Ectodermal cell (in vitro differentiated cells): ENCODE data around the gene MIER3.

ENCODE experiments used
- H3K27ac ChIP-seq: 2 replicates; pipeline ENCODE4 v1.7.0; 2013; ENCODE audit warnings: mild to moderate bottlenecking, low read depth, low read length; ENCODE audit not compliant: insufficient read depth, poor library complexity, severe bottlenecking
- H3K27me3 ChIP-seq: 2 replicates; pipeline ENCODE4 v1.7.0; 2013; ENCODE audit warnings: mild to moderate bottlenecking, low read length; ENCODE audit not compliant: insufficient read depth, control insufficient read depth, poor library complexity, severe bottlenecking
- H3K36me3 ChIP-seq: one replicate; pipeline ENCODE4 v1.7.0; 2013; ENCODE audit warnings: low read length; ENCODE audit not compliant: control insufficient read depth, insufficient read depth
- H3K4me1 ChIP-seq: one replicate; pipeline ENCODE4 v1.7.0; 2013; ENCODE audit warnings: low read length; ENCODE audit not compliant: control insufficient read depth, insufficient read depth
- H3K4me3 ChIP-seq: 2 replicates; pipeline ENCODE4 v1.7.0; 2013; ENCODE audit warnings: low read depth, low read length, control low read depth; ENCODE audit not compliant: insufficient read depth
- H3K9me3 ChIP-seq: 2 replicates; pipeline ENCODE4 v1.7.0; 2013; ENCODE audit warnings: mild to moderate bottlenecking, low read length, moderate library complexity; ENCODE audit not compliant: control insufficient read depth
- WGBS, 2 experiments: methylation state at CpG; one replicate each; pipeline ENCODE4 v1.1.7; 2013; ENCODE audit warnings: missing lambda C conversion rate in 2 of 2; 5-methylcytosine and 5-hydroxymethylcytosine counted together

The MIER3 gene

DNA sequence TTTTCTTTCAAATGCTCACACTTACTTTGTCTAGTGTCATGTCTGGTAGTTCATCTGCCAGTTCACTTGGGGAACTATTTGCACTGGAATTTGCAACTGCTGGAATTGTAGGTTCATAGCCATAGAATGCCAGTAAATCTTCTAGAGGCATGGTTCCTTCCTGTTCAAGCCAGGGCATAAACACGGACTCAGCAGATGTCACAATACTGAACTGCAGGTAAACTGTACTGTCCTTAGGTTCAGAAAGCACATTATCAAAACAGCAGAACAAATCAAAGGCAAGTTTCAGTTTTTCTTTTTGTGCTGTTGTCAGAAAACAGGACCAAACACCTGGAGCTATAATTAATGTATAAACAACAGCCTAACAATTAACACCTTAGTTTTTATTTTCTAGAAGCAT lies 13.1 kb downstream of the MIER3 start:
- Histone ChIP-seq H3K36me3 (peaks cover 46% of the 10 kb centered on the region), H3K27ac (no peak overlapping the region), H3K9me3 (no peaks in the 10 kb centered on the region), H3K4me1 (no peaks in the 10 kb centered on the region), H3K4me3 (no peak overlapping the region), H3K27me3 (no peaks in the 10 kb centered on the region)
- 88 to 100% methylated on average over 1 of the region's 1 CpG for WGBS, 2 experiments

DNA sequence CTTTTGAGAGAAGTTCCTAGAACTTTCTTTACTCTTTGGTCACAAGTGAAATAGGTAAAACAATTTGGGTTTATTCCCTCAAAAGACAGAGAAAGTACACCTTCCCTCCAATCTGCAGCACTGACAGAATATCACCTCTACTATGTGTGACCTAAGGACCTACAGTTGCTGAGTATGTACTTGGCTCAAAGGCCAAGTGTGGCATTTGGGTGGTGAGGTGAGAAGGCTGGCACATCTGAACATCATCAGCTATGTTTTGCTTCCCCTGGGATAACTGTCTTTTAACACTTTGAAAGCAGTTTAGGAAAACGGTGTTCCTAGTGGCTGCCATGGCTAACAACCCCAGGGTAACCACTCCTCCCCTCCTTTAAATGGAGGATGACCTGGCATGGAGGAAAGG lies 17.6 kb downstream of the MIER3 start:
- Histone ChIP-seq H3K27ac (no peak overlapping the region), H3K9me3 (no peaks in the 10 kb centered on the region), H3K4me1 (no peaks in the 10 kb centered on the region), H3K36me3 (peaks cover 39% of the 10 kb centered on the region), H3K27me3 (no peaks in the 10 kb centered on the region), H3K4me3 (no peak overlapping the region)
- WGBS, 2 experiments = 92 to 93% methylated on average over 1 of the region's 1 CpG

DNA sequence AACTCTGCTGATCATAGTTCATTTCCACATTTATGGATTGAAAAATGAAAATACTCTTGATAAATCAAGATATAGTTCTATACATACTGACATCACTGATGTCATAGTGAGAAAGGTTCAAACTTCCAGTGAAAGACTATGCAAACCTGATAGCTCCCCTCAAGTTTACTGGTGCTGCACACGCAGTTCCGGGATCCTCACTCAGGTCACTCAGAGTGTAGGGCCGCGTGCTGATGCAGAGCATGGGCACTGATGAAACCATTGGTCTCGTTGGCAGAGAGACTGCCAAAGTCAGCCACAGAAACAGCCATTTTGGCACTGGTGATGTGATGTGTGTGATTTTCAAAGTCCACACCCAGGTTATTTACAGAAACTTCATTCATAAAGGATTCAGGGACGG lies 29.0 kb downstream of the MIER3 start:
- Histone ChIP-seq H3K27me3 (no peaks in the 10 kb centered on the region), H3K27ac (no peak overlapping the region), H3K36me3 (peaks cover 40% of the 10 kb centered on the region), H3K4me3 (no peak overlapping the region), H3K9me3 (no peaks in the 10 kb centered on the region), H3K4me1 (no peaks in the 10 kb centered on the region)
- 96 to 97% methylated on average over 6 of the region's 6 CpGs for WGBS, 2 experiments

DNA sequence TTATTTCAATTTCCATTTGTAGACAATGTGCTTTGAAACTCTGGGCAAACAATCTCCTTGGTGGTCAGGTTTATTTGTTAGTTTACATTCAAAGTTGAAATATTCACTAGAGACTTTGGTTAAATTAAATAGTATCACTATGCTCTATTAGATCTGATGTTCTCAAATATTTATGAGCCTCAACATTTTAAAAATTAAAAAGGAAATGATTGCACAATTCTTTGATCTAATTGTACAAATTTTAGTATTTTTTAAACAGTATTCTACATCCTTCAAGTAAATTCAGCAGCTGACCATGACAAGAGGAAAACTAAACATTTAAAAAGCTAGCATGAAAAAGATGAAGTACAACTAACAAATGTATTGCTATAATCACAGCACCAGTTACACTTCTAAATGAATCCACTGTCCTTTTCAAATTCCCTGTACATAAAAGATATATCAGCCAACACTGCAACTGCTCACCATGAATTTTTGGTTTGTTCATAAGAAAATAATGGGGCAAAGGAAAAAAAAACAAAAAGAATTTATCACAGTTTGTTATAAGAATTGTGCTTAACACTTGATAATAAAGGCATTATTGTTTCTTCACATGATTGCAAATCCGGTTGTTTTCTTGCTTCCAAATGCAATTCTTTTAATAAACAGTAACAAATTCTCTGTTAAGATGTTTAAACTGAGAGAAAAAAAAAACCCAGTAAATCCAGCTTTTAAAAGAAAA lies 31.8 kb downstream of the MIER3 start:
- Histone ChIP-seq H3K9me3 (no peaks in the 10 kb centered on the region), H3K36me3 (peaks cover 18% of the 10 kb centered on the region), H3K27me3 (no peaks in the 10 kb centered on the region), H3K4me1 (no peaks in the 10 kb centered on the region), H3K27ac (no peak overlapping the region), H3K4me3 (no peak overlapping the region)
- WGBS, 2 experiments = no CpG with 5 or more reads among the region's 1 CpG

DNA sequence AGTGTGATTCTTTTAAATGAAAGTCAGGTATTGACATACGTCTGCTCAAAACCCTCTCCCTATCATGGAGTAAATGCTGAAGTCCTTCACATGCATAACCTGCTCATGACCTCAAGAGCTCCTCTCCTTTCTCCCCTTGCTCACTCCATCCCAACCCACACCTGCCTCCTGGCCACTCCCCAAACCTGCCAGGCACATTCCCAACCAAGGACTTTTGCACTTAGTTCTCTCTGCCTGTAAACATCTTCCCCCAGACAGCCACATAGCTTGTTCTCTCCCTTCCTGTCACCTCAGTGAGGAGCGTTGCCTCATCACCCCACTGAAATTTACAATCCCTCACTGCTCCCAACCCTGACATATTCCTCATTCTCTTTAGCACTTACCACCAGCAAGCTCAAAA lies 33.9 kb downstream of the MIER3 start:
- WGBS, 2 experiments = 89 to 90% methylated on average over 2 of the region's 2 CpGs
- Histone ChIP-seq H3K9me3 (no peaks in the 10 kb centered on the region), H3K27me3 (no peaks in the 10 kb centered on the region), H3K4me3 (no peak overlapping the region), H3K36me3 (peaks cover 8% of the 10 kb centered on the region), H3K27ac (no peak overlapping the region), H3K4me1 (no peaks in the 10 kb centered on the region)

DNA sequence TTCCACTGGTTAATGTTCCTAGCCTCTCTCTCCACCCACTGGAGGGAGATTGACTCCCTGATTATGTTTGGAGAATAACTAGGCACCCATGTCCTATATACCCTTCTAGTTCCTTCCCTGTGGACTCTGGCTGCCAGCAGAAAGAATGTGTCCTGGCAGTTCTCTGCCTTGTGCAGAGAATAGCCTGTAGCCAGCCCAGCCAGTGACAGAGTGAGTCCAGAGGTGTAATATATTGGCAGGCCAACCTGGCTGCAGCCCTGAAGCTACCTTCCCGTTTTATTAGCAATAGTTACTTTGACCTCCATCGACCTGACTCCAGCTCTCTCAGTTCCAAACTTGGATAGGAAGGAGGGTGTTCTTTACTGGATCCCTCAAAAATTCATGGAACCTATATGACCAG lies 34.4 kb downstream of the MIER3 start:
- H3K27me3 ChIP-seq = no peaks in the 10 kb centered on the region
- no peaks in the 10 kb centered on the region for H3K4me1 ChIP-seq
- H3K27ac ChIP-seq = no peak overlapping the region
- H3K36me3 ChIP-seq = peaks cover 3% of the 10 kb centered on the region
- WGBS, 2 experiments = 88 to 90% methylated on average over 2 of the region's 2 CpGs
- H3K4me3 ChIP-seq = no peak overlapping the region
- H3K9me3 ChIP-seq = no peaks in the 10 kb centered on the region

DNA sequence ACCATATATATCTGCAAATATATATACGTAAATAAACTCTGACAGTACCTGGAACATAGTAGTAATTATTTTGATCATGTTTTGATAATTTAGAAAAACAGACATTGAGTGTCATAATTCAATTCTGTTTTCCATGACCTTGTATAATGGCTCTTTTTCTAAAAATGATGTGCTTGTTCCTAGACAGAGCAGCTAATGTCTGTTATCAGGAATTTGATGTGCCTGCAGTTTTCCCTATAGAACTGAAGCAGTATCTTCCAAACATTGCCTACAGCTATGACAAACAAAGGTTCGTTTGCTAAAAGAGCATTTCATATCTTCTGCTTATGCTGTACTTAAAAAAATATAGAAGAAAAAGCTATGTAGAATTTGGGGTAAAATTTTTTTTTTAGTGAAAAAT lies 37.2 kb downstream of the MIER3 start:
- Histone ChIP-seq H3K27ac (no peak overlapping the region), H3K4me3 (no peak overlapping the region), H3K9me3 (no peaks in the 10 kb centered on the region), H3K4me1 (peaks cover 6% of the 10 kb centered on the region), H3K36me3 (no peaks in the 10 kb centered on the region), H3K27me3 (no peaks in the 10 kb centered on the region)
- 100% methylated on average over 1 of the region's 2 CpGs; no CpG with 5 or more reads in 1 of the 2 experiments for WGBS, 2 experiments

DNA sequence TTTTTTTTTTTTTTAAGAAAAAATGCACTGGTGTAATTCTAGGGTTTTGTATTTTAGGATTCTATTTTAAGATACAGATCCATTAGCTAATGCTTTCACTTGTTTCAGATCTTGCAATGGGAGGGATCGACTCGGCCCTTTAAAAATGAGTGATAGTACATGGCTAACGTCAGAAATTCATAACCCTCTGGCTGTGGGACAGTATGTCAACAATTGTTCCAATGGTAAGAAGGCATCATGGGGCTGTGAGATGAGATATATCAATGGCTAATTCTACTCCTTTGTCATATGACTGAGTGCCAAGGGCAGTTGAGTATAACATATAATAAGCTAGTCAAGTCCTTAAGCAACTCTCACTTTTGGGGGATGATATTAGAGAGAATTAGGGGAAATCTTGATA lies 38.2 kb downstream of the MIER3 start:
- H3K9me3 ChIP-seq = no peaks in the 10 kb centered on the region
- WGBS, 2 experiments = 96% methylated on average over 3 of the region's 3 CpGs
- no peak overlapping the region for H3K27ac ChIP-seq
- H3K4me1 ChIP-seq = peaks cover 6% of the 10 kb centered on the region
- no peak overlapping the region for H3K4me3 ChIP-seq
- no peaks in the 10 kb centered on the region for H3K36me3 ChIP-seq
- H3K27me3 ChIP-seq = no peaks in the 10 kb centered on the region

DNA sequence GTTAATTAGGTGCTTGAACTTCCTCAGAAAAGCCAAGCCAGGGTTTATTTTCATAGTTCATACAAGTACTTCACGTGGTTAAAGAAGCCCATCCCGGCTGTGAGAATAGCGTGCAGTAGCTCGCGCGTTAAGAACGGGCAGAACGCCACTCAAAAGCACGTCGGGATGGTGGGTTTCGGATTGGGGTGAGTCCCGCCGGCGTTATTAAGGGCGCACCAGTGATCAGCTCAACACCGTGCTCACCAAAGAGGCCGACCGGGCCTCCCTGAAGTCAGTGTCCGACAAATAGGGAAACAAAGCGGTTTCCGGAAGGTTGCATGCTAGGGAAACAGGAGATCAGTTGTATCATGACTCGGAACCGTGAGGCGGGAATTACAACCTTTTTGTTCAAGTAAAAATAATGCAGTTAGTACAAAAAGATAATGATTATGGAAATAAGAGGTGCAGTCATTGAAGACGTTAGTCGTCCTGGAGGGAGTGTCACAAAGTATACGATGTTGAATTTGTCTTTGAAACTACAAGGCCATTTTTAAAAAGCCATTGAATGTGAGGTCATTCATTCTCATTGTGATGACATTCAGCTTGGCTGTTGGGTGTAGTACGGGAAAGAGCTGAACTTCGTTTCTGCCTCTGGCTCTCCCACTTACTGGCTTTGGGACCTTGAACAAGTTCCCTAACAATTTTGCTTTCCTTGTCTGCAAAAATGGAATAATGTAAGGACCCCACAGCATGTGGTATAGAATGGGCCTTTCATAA lies 41.5 kb downstream of the MIER3 start:
- no peaks in the 10 kb centered on the region for H3K27me3 ChIP-seq
- H3K4me3 ChIP-seq = peak overlapping the region; percentile 65
- no peaks in the 10 kb centered on the region for H3K36me3 ChIP-seq
- no peaks in the 10 kb centered on the region for H3K9me3 ChIP-seq
- peak overlapping the region; percentile 89 for H3K27ac ChIP-seq
- 21 to 27% methylated on average over 29 of the region's 29 CpGs for WGBS, 2 experiments
- H3K4me1 ChIP-seq = peaks cover 6% of the 10 kb centered on the region

DNA sequence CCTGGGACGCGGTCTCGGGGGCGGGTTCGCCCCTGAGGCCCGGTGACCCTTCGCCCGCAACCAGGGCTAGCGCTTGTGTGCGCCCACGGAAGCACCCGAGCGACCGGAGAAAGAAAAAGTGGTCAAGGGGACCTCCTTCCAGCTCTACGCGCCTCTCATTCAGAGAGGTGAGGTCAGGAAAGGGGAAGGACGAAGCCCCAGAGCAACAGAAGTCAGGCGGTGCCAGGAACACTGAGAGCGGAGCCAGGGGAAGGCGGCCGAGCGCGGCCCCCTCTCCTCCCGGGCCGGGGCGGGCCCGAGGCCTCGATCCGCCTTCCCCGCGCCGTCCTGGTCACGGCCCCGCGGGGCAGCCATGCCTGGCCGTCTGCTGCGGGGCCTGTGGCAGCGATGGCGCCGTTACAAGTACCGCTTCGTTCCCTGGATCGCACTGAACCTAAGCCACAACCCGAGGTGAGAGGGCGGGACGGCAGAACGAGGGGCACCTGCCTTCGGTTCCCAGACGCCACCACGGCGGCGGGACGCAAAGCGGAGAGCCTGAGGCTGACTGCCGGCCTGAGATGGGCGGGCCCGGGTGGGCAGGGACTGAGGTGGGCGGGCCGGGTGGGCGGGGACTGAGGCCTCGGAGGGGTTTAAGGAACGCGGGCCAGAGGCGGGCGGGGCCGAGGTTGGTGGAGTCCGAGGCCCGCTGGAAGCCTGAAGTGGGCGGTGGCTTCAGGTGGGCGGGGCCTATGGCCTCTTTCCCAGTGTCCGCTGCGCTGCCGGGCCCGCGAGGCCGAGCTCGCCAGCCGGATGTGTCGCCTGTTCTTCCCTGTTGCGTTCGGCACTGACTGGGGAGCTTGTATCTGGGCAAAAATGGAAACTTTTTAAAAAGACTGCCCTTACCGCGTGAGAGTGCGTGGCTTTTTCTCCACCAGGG lies 42.4 kb downstream of the MIER3 start, which contains the start of gene SETD9:
Gene SETD9 (plus strand): TSS at position 303 of the 916 bp plus-strand sequence. CDS start 50 bp downstream, at position 353.
- H3K4me3 ChIP-seq = peak within 1 kb of the TSS; percentile 65
- WGBS, 2 experiments = 1% methylated on average over 84 of the region's 84 CpGs
- no peaks in the 10 kb centered on the region for H3K9me3 ChIP-seq
- H3K36me3 ChIP-seq = no peaks in the 10 kb centered on the region
- no peaks in the 10 kb centered on the region for H3K27me3 ChIP-seq
- H3K27ac ChIP-seq = peak within 1 kb of the TSS; percentile 95
- H3K4me1 ChIP-seq = peaks cover 6% of the 10 kb centered on the region
